ENCODE data around the gene EML4.

Gene EML4

GRCh38 chr2:42233976-42234441 lies 64.9 kb downstream of the EML4 start:
- no peak overlapping the region for H3K4me3 ChIP-seq (ENCODE audit: low read length)
- no peaks in the 10 kb centered on the region for H3K9me2 ChIP-seq (replicated peaks; ENCODE audit: insufficient read depth, low read length)
- no peak overlapping the region for H3K27ac ChIP-seq (ENCODE audit: low read length)
- no peaks in the 10 kb centered on the region for H3K36me3 ChIP-seq (replicated peaks; ENCODE audit: insufficient read depth, low read length)
- peaks cover 92% of the 10 kb centered on the region for H3K79me2 ChIP-seq (ENCODE audit: low read length)
- DNase-seq = no peak
- no peak overlapping the region for H3K9ac ChIP-seq (ENCODE audit: low read length)
- H2AFZ ChIP-seq (ENCODE audit: low read length) = no peak overlapping the region
- no peaks in the 10 kb centered on the region for H3K27me3 ChIP-seq (replicated peaks; ENCODE audit: insufficient read depth, low read length)
- H3K9me3 ChIP-seq (replicated peaks; ENCODE audit: insufficient read depth, low read length) = no peaks in the 10 kb centered on the region
- TF ChIP-seq EZH2 (optimal IDR thresholded peaks at IDR 0.05; ENCODE audit: low read depth, low read length) (no peak), EZH2phosphoT487 (IDR thresholded peaks at IDR 0.05; ENCODE audit: low read length) (no peak), CTCF (IDR thresholded peaks at IDR 0.05; ENCODE audit: low read length) (no peak)
- H3K4me2 ChIP-seq (ENCODE audit: low read depth, low read length) = no peak overlapping the region
- H4K20me1 ChIP-seq (ENCODE audit: insufficient read depth, low read length) = 0 out of 2 replicates have a peak, but pooled peaks cover 3% of the 10 kb centered on the region
- no peaks in the 10 kb centered on the region for H3K4me1 ChIP-seq (ENCODE audit: low read length)
- no peaks in the 10 kb centered on the region; the same call in 1 of the 2 replicates for H3F3A ChIP-seq (ENCODE audit: insufficient read depth, low read length)

DNA sequence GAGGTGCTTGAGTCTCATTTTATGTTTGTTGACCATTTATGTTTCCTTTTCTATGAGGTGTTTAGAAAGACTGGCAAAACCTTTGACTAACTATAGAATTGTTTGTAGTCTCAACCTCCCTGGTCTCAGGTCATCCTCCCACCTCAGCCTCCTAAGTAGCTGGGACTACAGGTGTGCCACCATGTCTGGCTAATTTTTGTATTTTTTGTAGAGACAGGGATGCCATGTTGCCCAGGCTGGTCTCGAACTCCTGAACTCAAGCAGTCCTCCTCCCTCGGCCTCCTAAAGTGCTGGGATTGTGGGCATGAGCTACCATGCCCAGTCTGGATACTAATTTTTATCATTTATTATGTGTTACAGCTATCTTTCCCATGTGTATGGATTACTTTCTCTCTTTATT lies 67.8 kb downstream of the EML4 start:
- Histone ChIP-seq H3F3A (ENCODE audit: insufficient read depth, low read length) (no peaks in the 10 kb centered on the region; the same call in 1 of the 2 replicates), H3K4me3 (ENCODE audit: low read length) (no peak overlapping the region), H3K4me2 (ENCODE audit: low read depth, low read length) (no peak overlapping the region), H3K27me3 (replicated peaks; ENCODE audit: insufficient read depth, low read length) (no peaks in the 10 kb centered on the region), H4K20me1 (ENCODE audit: insufficient read depth, low read length) (peaks cover 11% of the 10 kb centered on the region; the same call in 1 of the 2 replicates), H3K9ac (ENCODE audit: low read length) (no peak overlapping the region), H3K9me2 (replicated peaks; ENCODE audit: insufficient read depth, low read length) (no peaks in the 10 kb centered on the region), H3K9me3 (replicated peaks; ENCODE audit: insufficient read depth, low read length) (no peaks in the 10 kb centered on the region), H3K4me1 (ENCODE audit: low read length) (no peaks in the 10 kb centered on the region), H3K27ac (ENCODE audit: low read length) (no peak overlapping the region), H3K36me3 (replicated peaks; ENCODE audit: insufficient read depth, low read length) (no peaks in the 10 kb centered on the region), H2AFZ (ENCODE audit: low read length) (no peak overlapping the region), H3K79me2 (ENCODE audit: low read length) (peaks cover 96% of the 10 kb centered on the region)
- TF ChIP-seq EZH2phosphoT487 (IDR thresholded peaks at IDR 0.05; ENCODE audit: low read length) (no peak), CTCF (IDR thresholded peaks at IDR 0.05; ENCODE audit: low read length) (no peak), EZH2 (optimal IDR thresholded peaks at IDR 0.05; ENCODE audit: low read depth, low read length) (no peak)
- DNase-seq = no peak

DNA sequence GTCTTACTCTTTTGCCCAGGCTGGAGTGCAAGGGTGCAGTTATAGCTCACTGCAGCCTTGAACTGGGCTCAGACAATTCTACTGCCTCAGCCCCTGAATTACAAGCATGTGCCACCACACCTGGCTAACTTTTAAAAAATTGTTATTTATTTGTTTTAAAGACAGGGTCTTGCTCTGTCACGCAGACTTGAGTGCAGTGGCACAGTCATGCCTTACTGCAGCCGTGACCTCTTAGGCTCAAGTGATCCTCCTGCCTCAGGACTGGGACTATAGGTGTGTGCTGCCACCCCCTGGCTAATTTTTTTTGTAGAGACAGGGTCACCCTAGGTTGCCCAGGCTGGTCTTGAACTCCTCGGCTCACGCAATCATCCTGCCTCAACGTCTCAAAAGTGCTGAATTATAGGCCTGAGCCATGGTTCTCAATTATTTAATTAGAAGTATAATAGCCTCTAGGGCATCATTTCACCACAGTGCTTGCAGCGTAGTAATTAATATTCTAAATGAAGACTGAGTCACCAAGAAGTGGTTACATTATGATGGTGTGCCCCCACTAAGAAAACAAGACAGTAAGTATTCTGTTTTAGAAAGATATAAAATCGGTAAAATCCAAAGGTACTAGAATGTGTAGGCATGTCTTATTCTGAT lies 69.6 kb downstream of the EML4 start:
- H3K9me2 ChIP-seq (replicated peaks; ENCODE audit: insufficient read depth, low read length) = no peaks in the 10 kb centered on the region
- no peak for TF ChIP-seq EZH2 (optimal IDR thresholded peaks at IDR 0.05; ENCODE audit: low read depth, low read length)
- TF ChIP-seq CTCF (IDR thresholded peaks at IDR 0.05; ENCODE audit: low read length) = peak; percentile 27
- no peaks in the 10 kb centered on the region; the same call in 1 of the 2 replicates for H3F3A ChIP-seq (ENCODE audit: insufficient read depth, low read length)
- H3K4me3 ChIP-seq (ENCODE audit: low read length) = no peak overlapping the region
- no peaks in the 10 kb centered on the region for H3K27me3 ChIP-seq (replicated peaks; ENCODE audit: insufficient read depth, low read length)
- H3K36me3 ChIP-seq (replicated peaks; ENCODE audit: insufficient read depth, low read length) = no peaks in the 10 kb centered on the region
- DNase-seq = peak; percentile 23
- no peaks in the 10 kb centered on the region for H3K4me1 ChIP-seq (ENCODE audit: low read length)
- no peak overlapping the region for H2AFZ ChIP-seq (ENCODE audit: low read length)
- H3K79me2 ChIP-seq (ENCODE audit: low read length) = peaks cover 99% of the 10 kb centered on the region
- no peaks in the 10 kb centered on the region for H3K9me3 ChIP-seq (replicated peaks; ENCODE audit: insufficient read depth, low read length)
- H3K27ac ChIP-seq (ENCODE audit: low read length) = no peak overlapping the region
- no peak overlapping the region for H3K9ac ChIP-seq (ENCODE audit: low read length)
- no peak overlapping the region for H3K4me2 ChIP-seq (ENCODE audit: low read depth, low read length)
- peaks cover 11% of the 10 kb centered on the region; the same call in 1 of the 2 replicates for H4K20me1 ChIP-seq (ENCODE audit: insufficient read depth, low read length)

Measured in MM.1S (cell line).